T-helper 17 cell (primary cell): Measurements from ENCODE around the gene PCDHGA5. TPM values are rescaled to one million over a fixed set of nuclear protein-coding genes. Genes with fewer than 3 reads are reported as not detected.
"Not testable (repeated sequence)": the region's sequence is repeated elsewhere in the genome, so short reads cannot be mapped to it uniquely, and the experiment has no call there.

Source experiments
- ATAC-seq: fragments of 150-1000 bp; cut with Tn5 transposase; 2 replicates; pipeline ENCODE4 v1.10.0; 2021; ENCODE audit warnings: mild to moderate bottlenecking, moderate library complexity
- DNase-seq, 3 donors: peaks; one replicate each; pipeline versions ENCODE4 v3.0.0 to v3.0.0-alpha.2; 2020 to 2021
- H3K9me3 ChIP-seq: one replicate; pipeline ENCODE4 v1.7.0; 2013; ENCODE audit warnings: low read length, mild to moderate bottlenecking; ENCODE audit not compliant: control insufficient read depth, poor library complexity, severe bottlenecking
- H3K27ac Mint-ChIP-seq: one replicate; pipeline ENCODE4 v1.8.0; 2022; ENCODE audit warnings: mild to moderate bottlenecking, moderate library complexity, mixed read lengths
- H3K27me3 Mint-ChIP-seq: one replicate; pipeline ENCODE4 v1.8.0; 2022; ENCODE audit warnings: mixed read lengths
- H3K36me3 Mint-ChIP-seq: one replicate; pipeline ENCODE4 v1.8.0; 2022; ENCODE audit warnings: low read depth, mixed read lengths
- H3K4me1 Mint-ChIP-seq: one replicate; pipeline ENCODE4 v1.8.0; 2022; ENCODE audit warnings: mild to moderate bottlenecking, mixed read lengths
- H3K4me3 Mint-ChIP-seq: one replicate; pipeline ENCODE4 v1.8.0; 2022; ENCODE audit warnings: mild to moderate bottlenecking, moderate library complexity, mixed read lengths
- total RNA-seq, 4 donors: library from RNA in 2 of 4; stranded (reverse) in 2 of 4; gene quantifications; one replicate each; pipeline ENCODE4 v1.2.3 and lab custom pipeline; 2022 to 2026

The PCDHGA5 gene
- total RNA-seq, 2 donors from 2014 or later = 0.16 TPM; not detected in 1

DNA sequence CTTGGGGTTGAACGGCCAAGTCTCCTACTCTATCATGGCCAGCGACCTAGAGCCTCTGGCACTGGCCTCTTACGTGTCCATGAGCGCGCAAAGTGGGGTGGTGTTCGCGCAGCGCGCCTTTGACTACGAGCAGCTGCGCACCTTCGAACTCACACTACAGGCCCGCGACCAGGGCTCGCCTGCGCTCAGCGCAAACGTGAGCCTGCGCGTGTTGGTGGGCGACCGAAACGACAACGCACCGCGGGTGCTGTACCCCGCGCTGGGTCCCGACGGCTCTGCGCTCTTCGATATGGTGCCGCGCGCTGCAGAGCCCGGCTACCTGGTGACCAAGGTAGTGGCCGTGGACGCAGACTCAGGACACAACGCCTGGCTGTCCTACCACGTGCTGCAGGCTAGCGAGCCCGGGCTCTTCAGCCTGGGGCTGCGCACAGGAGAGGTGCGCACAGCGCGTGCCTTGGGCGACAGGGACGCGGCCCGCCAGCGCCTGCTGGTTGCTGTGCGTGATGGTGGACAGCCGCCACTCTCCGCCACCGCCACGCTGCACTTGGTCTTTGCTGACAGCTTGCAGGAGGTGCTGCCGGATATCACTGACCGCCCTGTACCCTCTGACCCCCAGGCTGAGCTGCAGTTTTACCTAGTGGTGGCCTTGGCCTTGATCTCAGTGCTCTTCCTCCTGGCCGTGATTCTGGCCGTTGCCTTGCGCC lies 35.7 kb downstream of the PCDHGA5 start:
- H3K27ac Mint-ChIP-seq = peak overlapping the region; percentile 6
- H3K36me3 Mint-ChIP-seq = peaks cover 5% of the 10 kb centered on the region
- no peak overlapping the region for H3K4me3 Mint-ChIP-seq
- ATAC-seq (no peak), DNase-seq (no peak)
- peaks cover 54% of the 10 kb centered on the region for H3K27me3 Mint-ChIP-seq
- H3K9me3 ChIP-seq = peaks cover 4% of the 10 kb centered on the region
- H3K4me1 Mint-ChIP-seq = no peaks in the 10 kb centered on the region

DNA sequence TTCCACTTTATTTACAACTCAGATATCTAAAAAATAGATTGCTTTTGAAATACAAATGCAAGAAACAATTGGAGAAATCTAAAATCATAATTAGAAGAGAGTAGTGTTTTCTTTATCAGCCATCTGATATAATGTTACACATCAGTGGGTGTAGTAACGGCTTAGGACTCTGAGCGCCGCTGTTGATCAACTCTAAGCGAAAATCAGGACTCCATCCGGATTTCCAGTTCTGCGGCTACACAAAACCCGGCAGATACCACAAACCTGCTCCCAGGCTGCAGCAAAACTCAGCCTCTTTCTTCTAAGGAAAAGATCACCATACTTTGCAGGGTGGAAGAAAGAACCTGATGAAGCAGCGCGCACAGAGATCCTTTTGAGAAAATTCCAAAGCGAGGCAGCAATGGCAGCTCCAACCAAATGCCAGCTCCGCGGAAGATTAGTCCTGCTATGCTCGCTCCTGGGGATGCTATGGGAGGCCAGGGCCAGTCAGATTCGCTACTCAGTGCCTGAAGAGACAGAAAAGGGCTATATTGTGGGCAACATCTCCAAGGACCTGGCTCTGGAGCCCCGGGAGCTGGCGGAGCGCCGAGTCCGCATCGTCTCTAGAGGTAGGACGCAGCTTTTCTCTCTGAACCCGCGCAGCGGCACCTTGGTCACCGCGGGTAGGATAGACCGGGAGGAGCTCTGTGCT lies 38.7 kb downstream of the PCDHGA5 start, which contains the start of gene PCDHGA9:
TSS of gene PCDHGA9 (plus strand) at position 226 of the 691 bp plus-strand sequence. CDS start at position 401, 175 bp downstream.
- Mint-ChIP-seq H3K27ac (peak within 1 kb of the TSS; percentile 53), H3K36me3 (peaks cover 5% of the 10 kb centered on the region), H3K27me3 (peaks cover 47% of the 10 kb centered on the region), H3K4me3 (peak within 1 kb of the TSS; percentile 70), H3K4me1 (no peaks in the 10 kb centered on the region)
- ATAC-seq (no peak), DNase-seq (no peak)
- H3K9me3 ChIP-seq = peaks cover 4% of the 10 kb centered on the region

DNA sequence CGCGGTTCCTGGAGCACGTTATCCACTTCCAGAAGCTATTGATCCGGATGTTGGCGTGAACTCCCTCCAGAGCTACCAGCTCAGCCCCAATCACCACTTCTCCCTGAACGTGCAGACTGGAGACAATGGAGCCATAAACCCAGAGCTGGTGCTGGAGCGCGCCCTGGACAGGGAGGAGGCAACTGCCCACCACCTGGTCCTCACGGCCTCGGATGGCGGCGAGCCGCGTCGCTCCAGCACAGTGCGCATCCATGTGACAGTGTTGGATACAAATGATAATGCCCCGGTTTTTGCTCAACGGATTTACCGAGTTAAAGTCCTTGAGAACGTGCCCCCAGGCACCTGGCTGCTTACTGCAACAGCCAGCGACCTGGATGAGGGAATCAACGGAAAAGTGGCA lies 39.4 kb downstream of the PCDHGA5 start:
- DNase-seq (no peak), ATAC-seq (no peak)
- Mint-ChIP-seq H3K4me1 (no peaks in the 10 kb centered on the region), H3K4me3 (no peak overlapping the region), H3K27me3 (peaks cover 52% of the 10 kb centered on the region), H3K36me3 (peaks cover 5% of the 10 kb centered on the region), H3K27ac (no peak overlapping the region)
- H3K9me3 ChIP-seq = peaks cover 4% of the 10 kb centered on the region

DNA sequence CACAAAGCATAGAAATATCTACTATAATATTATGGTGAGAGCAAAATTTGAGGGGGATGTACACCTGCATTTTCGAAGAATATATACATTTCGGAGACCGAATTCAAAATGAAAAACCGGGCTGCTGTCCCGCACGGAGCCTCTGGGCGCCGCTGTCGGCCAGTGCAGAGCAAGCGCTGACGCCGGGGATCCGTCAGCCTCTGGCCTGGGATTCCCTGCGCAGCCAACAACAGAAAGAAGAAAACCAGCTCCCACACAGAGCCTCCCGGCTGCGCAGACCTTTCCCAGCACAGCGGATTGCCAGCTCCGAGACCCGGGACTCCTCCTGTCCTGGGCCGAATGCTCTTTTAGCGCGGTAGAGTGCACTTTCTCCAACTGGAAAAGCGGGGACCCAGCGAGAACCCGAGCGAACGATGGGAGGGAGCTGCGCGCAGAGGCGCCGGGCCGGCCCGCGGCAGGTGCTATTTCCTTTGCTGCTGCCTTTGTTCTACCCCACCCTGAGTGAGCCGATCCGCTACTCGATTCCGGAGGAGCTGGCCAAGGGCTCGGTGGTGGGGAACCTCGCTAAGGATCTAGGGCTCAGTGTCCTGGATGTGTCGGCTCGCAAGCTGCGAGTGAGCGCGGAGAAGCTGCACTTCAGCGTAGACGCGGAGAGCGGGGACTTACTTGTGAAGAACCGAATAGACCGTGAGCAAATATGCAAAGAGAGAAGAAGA lies 44.0 kb downstream of the PCDHGA5 start, which contains the start of gene PCDHGB6:
TSS of gene PCDHGB6 (plus strand) at position 232 of the 716 bp plus-strand sequence. CDS start at position 414, 182 bp downstream.
- H3K4me3 Mint-ChIP-seq = peak within 1 kb of the TSS; percentile 46
- H3K27ac Mint-ChIP-seq = peak within 1 kb of the TSS; percentile 35
- H3K9me3 ChIP-seq, H3K4me1 Mint-ChIP-seq, H3K36me3 Mint-ChIP-seq, DNase-seq: not testable (repeated sequence)
- peak; percentile 61 for ATAC-seq
- H3K27me3 Mint-ChIP-seq = peaks cover 43% of the 10 kb centered on the region

DNA sequence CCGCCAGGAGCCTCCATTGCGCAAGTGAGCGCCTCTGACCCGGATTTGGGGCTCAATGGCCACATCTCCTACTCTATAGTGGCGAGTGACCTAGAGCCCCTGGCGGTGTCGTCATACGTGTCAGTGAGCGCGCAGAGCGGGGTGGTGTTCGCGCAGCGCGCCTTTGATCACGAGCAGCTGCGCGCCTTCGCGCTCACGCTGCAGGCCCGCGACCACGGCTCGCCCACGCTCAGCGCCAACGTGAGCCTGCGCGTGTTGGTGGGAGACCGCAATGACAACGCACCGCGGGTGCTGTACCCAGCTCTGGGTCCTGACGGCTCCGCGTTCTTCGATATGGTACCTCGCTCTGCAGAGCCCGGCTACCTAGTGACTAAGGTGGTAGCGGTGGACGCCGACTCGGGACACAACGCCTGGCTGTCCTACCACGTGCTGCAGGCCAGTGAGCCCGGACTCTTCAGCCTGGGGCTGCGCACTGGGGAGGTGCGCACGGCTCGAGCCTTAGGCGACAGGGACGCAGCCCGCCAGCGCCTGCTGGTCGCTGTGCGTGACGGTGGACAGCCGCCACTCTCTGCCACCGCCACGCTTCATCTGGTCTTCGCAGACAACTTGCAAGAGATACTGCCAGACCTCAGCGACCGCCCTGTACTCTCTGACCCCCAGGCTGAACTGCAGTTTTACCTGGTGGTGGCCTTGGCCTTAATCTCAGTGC lies 45.8 kb downstream of the PCDHGA5 start:
- Mint-ChIP-seq H3K4me3 (no peak overlapping the region), H3K27me3 (peaks cover 45% of the 10 kb centered on the region), H3K27ac (no peak overlapping the region), H3K36me3 (peaks cover 5% of the 10 kb centered on the region), H3K4me1 (peaks cover 3% of the 10 kb centered on the region)
- H3K9me3 ChIP-seq = peaks cover 5% of the 10 kb centered on the region
- DNase-seq (no peak), ATAC-seq (no peak)

DNA sequence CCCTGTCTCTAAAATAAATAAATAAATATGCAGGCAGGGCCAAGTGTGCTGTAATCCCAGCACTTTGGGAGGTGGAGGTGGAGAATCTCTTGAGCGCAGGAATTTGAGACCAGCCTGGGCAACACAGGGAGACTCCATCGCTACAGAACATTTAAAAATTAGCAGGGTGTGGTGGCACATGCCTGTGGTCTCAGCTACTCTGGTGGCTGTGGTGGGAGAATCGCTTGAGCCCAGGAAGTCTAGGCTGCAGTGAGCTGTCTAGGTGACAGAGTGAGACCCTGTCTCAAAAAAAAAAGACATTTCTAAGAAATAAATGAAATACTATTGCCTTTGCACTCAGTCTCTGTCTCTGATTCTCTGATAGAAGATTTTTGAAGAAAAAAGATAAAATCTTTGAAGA lies 47.6 kb downstream of the PCDHGA5 start:
- Mint-ChIP-seq H3K4me3 (no peak overlapping the region), H3K27me3 (peaks cover 48% of the 10 kb centered on the region), H3K27ac (no peak overlapping the region), H3K36me3 (peaks cover 5% of the 10 kb centered on the region), H3K4me1 (peaks cover 3% of the 10 kb centered on the region)
- peaks cover 5% of the 10 kb centered on the region for H3K9me3 ChIP-seq
- ATAC-seq (no peak), DNase-seq (no peak)

DNA sequence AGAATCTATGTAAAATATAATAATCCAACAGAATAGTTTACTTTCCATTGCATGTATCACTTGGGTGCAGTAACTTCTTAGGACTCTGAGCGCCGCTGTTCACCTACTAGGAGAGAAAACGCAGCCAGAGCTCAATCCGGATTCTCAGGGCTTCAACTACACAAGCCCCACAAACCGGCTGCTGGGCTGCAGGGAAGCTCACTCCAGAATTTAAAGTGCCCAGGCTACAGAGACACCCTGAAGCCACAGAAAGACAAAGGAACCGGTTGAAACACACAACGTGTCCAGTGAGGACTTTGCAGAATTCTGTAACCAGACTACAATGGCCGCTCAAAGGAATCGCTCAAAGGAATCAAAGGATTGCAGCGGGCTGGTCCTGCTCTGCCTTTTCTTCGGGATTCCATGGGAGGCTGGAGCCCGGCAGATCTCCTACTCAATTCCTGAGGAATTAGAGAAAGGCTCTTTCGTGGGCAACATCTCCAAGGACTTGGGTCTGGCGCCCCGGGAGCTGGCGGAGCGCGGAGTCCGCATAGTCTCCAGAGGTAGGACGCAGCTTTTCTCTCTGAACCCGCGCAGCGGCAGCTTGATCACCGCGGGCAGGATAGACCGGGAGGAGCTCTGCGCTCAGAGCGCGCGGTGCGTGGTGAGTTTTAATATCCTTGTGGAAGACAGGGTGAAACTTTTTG lies 49.0 kb downstream of the PCDHGA5 start, which contains the start of gene PCDHGA10:
TSS of gene PCDHGA10 (plus strand) at position 134 of the 686 bp plus-strand sequence. CDS start at position 323, 189 bp downstream.
- DNase-seq = peak in 2 of 3 donors; percentile 28 to 29
- Mint-ChIP-seq H3K36me3 (peaks cover 7% of the 10 kb centered on the region), H3K27ac (peak within 1 kb of the TSS; percentile 17), H3K27me3 (peaks cover 55% of the 10 kb centered on the region), H3K4me1 (peaks cover 3% of the 10 kb centered on the region), H3K4me3 (peak within 1 kb of the TSS; percentile 86)
- peaks cover 5% of the 10 kb centered on the region for H3K9me3 ChIP-seq
- ATAC-seq = peak; percentile 85

DNA sequence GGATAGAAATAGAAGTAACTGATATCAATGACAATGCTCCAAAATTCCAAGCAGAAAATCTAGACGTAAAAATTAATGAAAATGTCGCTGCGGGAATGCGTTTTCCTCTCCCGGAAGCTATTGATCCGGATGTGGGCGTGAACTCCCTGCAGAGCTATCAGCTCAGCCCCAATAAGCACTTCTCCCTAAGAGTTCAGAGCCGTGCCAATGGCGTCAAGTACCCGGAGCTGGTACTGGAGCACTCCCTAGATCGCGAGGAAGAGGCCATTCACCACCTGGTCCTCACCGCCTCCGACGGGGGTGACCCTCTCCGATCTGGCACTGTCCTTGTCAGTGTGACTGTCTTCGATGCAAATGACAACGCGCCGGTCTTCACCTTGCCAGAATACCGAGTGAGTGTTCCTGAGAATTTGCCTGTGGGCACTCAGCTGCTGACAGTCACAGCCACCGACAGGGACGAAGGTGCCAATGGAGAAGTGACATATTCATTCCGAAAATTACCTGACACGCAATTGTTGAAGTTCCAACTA lies 49.6 kb downstream of the PCDHGA5 start:
- no peak for DNase-seq
- Mint-ChIP-seq H3K36me3 (peaks cover 8% of the 10 kb centered on the region), H3K27me3 (peaks cover 57% of the 10 kb centered on the region), H3K27ac (peak overlapping the region; percentile 17), H3K4me3 (peak overlapping the region; percentile 86), H3K4me1 (peaks cover 3% of the 10 kb centered on the region)
- no peak for ATAC-seq
- H3K9me3 ChIP-seq = peaks cover 5% of the 10 kb centered on the region

DNA sequence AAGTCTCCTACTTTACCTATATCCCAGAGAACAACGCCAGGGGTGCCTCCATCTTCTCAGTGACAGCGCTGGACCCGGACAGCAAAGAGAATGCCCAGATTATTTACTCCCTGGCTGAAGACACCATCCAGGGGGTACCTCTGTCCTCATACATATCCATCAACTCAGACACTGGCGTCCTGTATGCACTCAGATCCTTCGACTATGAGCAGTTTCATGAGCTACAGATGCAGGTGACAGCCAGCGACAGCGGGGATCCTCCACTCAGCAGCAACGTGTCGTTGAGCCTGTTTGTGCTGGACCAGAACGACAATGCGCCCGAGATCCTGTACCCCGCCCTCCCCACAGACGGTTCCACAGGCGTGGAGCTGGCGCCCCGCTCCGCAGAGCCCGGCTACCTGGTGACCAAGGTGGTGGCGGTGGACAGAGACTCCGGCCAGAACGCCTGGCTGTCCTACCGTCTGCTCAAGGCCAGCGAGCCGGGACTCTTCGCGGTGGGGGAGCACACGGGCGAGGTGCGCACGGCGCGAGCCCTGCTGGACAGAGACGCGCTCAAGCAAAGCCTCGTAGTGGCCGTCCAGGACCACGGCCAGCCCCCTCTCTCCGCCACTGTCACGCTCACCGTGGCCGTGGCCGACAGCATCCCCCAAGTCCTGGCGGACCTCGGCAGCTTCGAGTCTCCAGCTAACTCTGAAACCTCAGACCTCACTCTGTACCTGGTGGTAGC lies 50.7 kb downstream of the PCDHGA5 start:
- Mint-ChIP-seq H3K27me3 (peaks cover 56% of the 10 kb centered on the region), H3K4me3 (peak overlapping the region; percentile 19)
- DNase-seq, H3K9me3 ChIP-seq, H3K4me1 Mint-ChIP-seq, H3K27ac Mint-ChIP-seq, ATAC-seq, H3K36me3 Mint-ChIP-seq: not testable (repeated sequence)

DNA sequence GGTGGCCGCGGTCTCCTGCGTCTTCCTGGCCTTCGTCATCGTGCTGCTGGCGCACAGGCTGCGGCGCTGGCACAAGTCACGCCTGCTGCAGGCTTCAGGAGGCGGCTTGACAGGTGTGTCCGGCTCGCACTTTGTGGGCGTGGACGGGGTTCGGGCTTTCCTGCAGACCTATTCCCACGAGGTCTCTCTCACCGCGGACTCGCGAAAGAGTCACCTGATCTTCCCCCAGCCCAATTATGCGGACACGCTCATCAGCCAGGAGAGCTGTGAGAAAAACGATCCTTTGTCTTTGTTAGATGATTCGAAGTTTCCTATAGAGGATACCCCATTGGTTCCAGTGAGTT lies 51.3 kb downstream of the PCDHGA5 start:
- not testable (repeated sequence) for H3K4me1 Mint-ChIP-seq, H3K36me3 Mint-ChIP-seq, DNase-seq, ATAC-seq, H3K9me3 ChIP-seq
- Mint-ChIP-seq H3K27ac (peak overlapping the region; percentile 2), H3K4me3 (peak overlapping the region; percentile 19), H3K27me3 (peaks cover 57% of the 10 kb centered on the region)
